ENCODE results near the gene CIRBP. TPM values are rescaled to one million over a fixed set of nuclear protein-coding genes. Genes with fewer than 3 reads are reported as not detected.

Gene CIRBP
- total and polyA plus RNA-seq, 2 of the 13 experiments (the other 11 are each of a cell fraction or from before 2014, with no cell fraction given), result 133 to 140 TPM

GRCh38 chr19:1269478-1270212 is 513 bp downstream of the CIRBP start:
- FAIRE-seq, result peak; percentile 15
- in situ Hi-C loops (cut with HindIII; ENCODE audit: extremely low pct_ligation_motif_present, low pct_unique_long_range_greater_than_20kb) (no loop called here), intact Hi-C loops (cut with micrococcal nuclease; ENCODE audit: unreplicated experiment) (loop anchor here (1.0 kb wide), 1 partner anchor 25 kb away; no protein-coding TSS in a partner anchor)
- DNase-seq (ENCODE audit: low spot score), result peak; percentile 66
- H4K20me1 ChIP-seq (ENCODE audit: insufficient read depth, low read length), result peaks cover 36% of the 10 kb centered on the region
- H3K4me3 ChIP-seq (replicated peaks in 1 of 3; ENCODE audit: insufficient read depth in 1 of 3, low read depth in 2 of 3, low read length in 3 of 3), result peak overlapping the region; percentile 59 to 83 (median 62)
- H3K36me3 ChIP-seq (replicated peaks in 1 of 2; ENCODE audit: control insufficient read depth in 1 of 2, insufficient read depth in 2 of 2, low read length in 2 of 2), result peaks cover 19 to 42% of the 10 kb centered on the region in 2 experiments
- H3K4me2 ChIP-seq (ENCODE audit: low read depth, low read length), result peak overlapping the region; percentile 100
- H3K9ac ChIP-seq (ENCODE audit: insufficient read depth, low read depth, low read length), result peak overlapping the region; percentile 90
- H2AFZ ChIP-seq (ENCODE audit: low read length), result no peak overlapping the region
- TSS peak; percentile 65 for BruUV-seq (replicated peaks)
- H3K27ac ChIP-seq (ENCODE audit: extremely low read length, insufficient read depth, low read length), result peak overlapping the region; percentile 85
- H3K27me3 ChIP-seq (ENCODE audit: control insufficient read depth in 1 of 2, insufficient read depth in 2 of 2, low read length in 2 of 2), result no peaks in the 10 kb centered on the region
- peaks cover 78% of the 10 kb centered on the region for H3K4me1 ChIP-seq (ENCODE audit: insufficient read depth, low read length)
- peaks cover 34% of the 10 kb centered on the region for H3K79me2 ChIP-seq (ENCODE audit: insufficient read depth, low read length)
- H3K9me3 ChIP-seq (ENCODE audit: low read length), result no peaks in the 10 kb centered on the region
- ChIA-PET CTCF (ENCODE audit: low intra/inter-chr PET ratio, low total read pairs) (no interaction called here), POLR2A (interaction anchor here (0.8 to 11.5 kb wide), 35 partner anchors 10 to 279 kb away, joined by 3 to 668 read pairs (median 6); partner anchors contain the start of genes ATP5F1D, CBARP, CNN2 and GPX4)
- no peak for ATAC-seq
- 0% methylated on average over 18 of the region's 64 CpGs for WGBS (ENCODE audit: low lambda C conversion rate)
- peak; percentile 99 for TF ChIP-seq YY1 (IDR thresholded peaks at IDR 0.05; ENCODE audit: insufficient read depth, insufficient replicate concordance, low read depth, low read length)
- peak in 1 of 2 experiments; percentile 38; a peak in 2 of 4 replicates for TF ChIP-seq HMGXB4 (CRISPR knock-in tag; IDR thresholded peaks at IDR 0.05; ENCODE audit: borderline replicate concordance in 1 of 2, low read depth in 1 of 2)
- no peak for TF ChIP-seq TP53 (CRISPR knock-in tag; conservative IDR thresholded peaks at IDR 0.05)
- no peak for TF ChIP-seq ZNF382 (CRISPR knock-in tag; IDR thresholded peaks at IDR 0.05; ENCODE audit: borderline replicate concordance)
- no peak for TF ChIP-seq ZSCAN21 (CRISPR knock-in tag; IDR thresholded peaks at IDR 0.05; ENCODE audit: borderline replicate concordance)
- no peak for TF ChIP-seq GLI4 (CRISPR knock-in tag; IDR thresholded peaks at IDR 0.05; ENCODE audit: borderline replicate concordance)
- TF ChIP-seq, protein P1, sequence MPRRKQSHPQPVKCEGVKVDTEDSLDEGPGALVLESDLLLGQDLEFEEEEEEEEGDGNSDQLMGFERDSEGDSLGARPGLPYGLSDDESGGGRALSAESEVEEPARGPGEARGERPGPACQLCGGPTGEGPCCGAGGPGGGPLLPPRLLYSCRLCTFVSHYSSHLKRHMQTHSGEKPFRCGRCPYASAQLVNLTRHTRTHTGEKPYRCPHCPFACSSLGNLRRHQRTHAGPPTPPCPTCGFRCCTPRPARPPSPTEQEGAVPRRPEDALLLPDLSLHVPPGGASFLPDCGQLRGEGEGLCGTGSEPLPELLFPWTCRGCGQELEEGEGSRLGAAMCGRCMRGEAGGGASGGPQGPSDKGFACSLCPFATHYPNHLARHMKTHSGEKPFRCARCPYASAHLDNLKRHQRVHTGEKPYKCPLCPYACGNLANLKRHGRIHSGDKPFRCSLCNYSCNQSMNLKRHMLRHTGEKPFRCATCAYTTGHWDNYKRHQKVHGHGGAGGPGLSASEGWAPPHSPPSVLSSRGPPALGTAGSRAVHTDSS (CRISPR knock-in tag; conservative IDR thresholded peaks at IDR 0.05), result no peak
- TF ChIP-seq ZNF891 (CRISPR knock-in tag; IDR thresholded peaks at IDR 0.05), result 0 out of 2 replicates have a peak, but pooled peaks have one; percentile 9
- peak; percentile 88 for TF ChIP-seq NR2C2 (CRISPR knock-in tag; IDR thresholded peaks at IDR 0.05; ENCODE audit: borderline replicate concordance)
- no peak for TF ChIP-seq ZNF792 (CRISPR knock-in tag; IDR thresholded peaks at IDR 0.05)
- TF ChIP-seq HNF1A (IDR thresholded peaks at IDR 0.05; ENCODE audit: low read depth), result no peak
- TF ChIP-seq HNF1A (CRISPR knock-in tag; IDR thresholded peaks at IDR 0.05; ENCODE audit: borderline replicate concordance), result 0 out of 2 replicates have a peak, but pooled peaks have one; percentile 61
- no peak for TF ChIP-seq MEF2D (CRISPR knock-in tag; IDR thresholded peaks at IDR 0.05)
- TF ChIP-seq HIVEP1 (CRISPR knock-in tag; IDR thresholded peaks at IDR 0.05), result no peak
- 0 out of 2 replicates have a peak, but pooled peaks have one; percentile 11 for TF ChIP-seq KLF11 (CRISPR knock-in tag; IDR thresholded peaks at IDR 0.05)
- TF ChIP-seq, protein P2, sequence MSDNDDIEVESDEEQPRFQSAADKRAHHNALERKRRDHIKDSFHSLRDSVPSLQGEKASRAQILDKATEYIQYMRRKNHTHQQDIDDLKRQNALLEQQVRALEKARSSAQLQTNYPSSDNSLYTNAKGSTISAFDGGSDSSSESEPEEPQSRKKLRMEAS (IDR thresholded peaks at IDR 0.05), result peak; percentile 96

All from HepG2 (cell line).